Measurements from ENCODE around the gene OSBPL5.

The OSBPL5 gene

DNA sequence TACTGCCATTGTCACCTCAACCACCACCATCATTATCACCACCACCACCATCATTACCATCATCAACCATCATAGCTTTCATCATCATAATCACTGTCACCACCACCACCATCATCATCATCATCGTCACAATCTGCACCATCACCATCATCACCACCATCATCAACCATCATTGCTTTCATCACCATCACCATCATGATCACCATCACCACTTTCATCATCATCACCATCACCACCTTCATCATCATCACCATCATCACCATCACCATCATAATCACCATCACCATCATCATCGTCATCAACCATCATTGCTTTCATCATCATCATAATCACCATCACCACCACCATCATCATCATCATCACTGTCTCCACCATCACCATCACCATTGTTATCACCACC is 8.7 kb upstream of the OSBPL5 start:
- no peak for DNase-seq
- Histone ChIP-seq H3K27ac (ENCODE audit: low read depth, low read length) (no peak overlapping the region), H4K8ac (ENCODE audit: low read depth, low read length) (no peak overlapping the region), H3K4ac (ENCODE audit: low read depth, low read length) (no peak overlapping the region), H3K14ac (ENCODE audit: low read length) (no peak overlapping the region), H3K36me3 (ENCODE audit: control insufficient read depth in 1 of 2, insufficient read depth in 2 of 2, low read length in 2 of 2) (no peaks in the 10 kb centered on the region), H4K12ac (ENCODE audit: low read depth, low read length) (no peak overlapping the region), H3K79me2 (ENCODE audit: control insufficient read depth, insufficient read depth, low read length, poor library complexity) (no peaks in the 10 kb centered on the region), H4K91ac (ENCODE audit: low read depth, low read length) (no peak overlapping the region), H3K9ac (ENCODE audit: low read length) (no peak overlapping the region), H3K27me3 (ENCODE audit: insufficient read depth, low read length) (no peaks in the 10 kb centered on the region), H3K23ac (ENCODE audit: low read length) (no peak overlapping the region), H3K79me1 (ENCODE audit: low read length) (peaks cover 5% of the 10 kb centered on the region), H3K4me1 (ENCODE audit: control insufficient read depth in 1 of 2, insufficient read depth in 2 of 2, low read length in 2 of 2) (peaks cover 8 to 16% of the 10 kb centered on the region in 2 experiments), H2BK12ac (ENCODE audit: low read length) (no peak overlapping the region), H3K4me3 (ENCODE audit: low read depth, low read length) (no peak overlapping the region), H2AFZ (ENCODE audit: insufficient read depth, low read length, poor library complexity) (no peak overlapping the region), H2BK120ac (ENCODE audit: insufficient read depth, low read length, poor library complexity) (no peak overlapping the region), H3K18ac (ENCODE audit: low read length) (no peak overlapping the region), H3K9me3 (ENCODE audit: insufficient read depth, low read depth, low read length) (peaks cover 4% of the 10 kb centered on the region), H3K4me2 (ENCODE audit: low read length) (no peak overlapping the region), H2AK5ac (ENCODE audit: low read length) (no peak overlapping the region), H2BK5ac (ENCODE audit: low read depth, low read length, poor library complexity) (no peak overlapping the region)
- WGBS (ENCODE audit: extremely low coverage, insufficient coverage, insufficient read length): no CpG with 5 or more reads among the region's 2 CpGs

DNA sequence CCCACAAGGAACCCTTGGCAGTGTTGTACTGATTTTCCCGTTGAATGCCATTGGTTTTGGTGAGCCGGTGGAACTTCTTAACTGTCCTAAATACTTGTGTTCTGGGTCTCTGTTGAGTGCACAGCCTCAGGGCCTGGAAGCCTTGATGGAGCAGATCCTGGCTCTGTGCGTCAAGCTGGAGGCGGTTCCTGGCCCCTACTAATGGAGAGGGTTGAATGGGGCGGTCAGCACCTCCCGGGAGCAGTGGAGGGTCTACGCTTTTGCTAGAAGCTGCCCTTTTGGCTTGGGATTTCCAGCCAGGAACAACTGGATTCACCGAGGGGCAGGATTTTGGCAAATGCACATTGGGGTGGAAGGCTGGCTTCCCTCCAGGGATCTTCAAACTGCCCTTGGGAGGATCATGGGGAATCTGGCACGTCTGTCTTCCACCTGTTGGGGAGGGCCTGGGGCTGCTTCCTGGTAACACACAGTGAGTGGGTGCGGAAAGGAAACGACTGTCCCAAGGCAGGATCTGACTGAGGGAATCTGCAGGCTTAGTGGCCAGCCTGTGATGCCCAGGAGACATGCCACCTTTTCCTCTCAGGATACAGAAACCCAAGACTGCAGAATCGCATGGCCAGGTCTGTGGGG is 6.9 kb upstream of the OSBPL5 start:
- no peak overlapping the region for H2BK12ac ChIP-seq (ENCODE audit: low read length)
- no peak overlapping the region for H3K4ac ChIP-seq (ENCODE audit: low read depth, low read length)
- no peak overlapping the region for H2BK120ac ChIP-seq (ENCODE audit: insufficient read depth, low read length, poor library complexity)
- H3K36me3 ChIP-seq (ENCODE audit: control insufficient read depth in 1 of 2, insufficient read depth in 2 of 2, low read length in 2 of 2): no peaks in the 10 kb centered on the region
- no peak overlapping the region for H2BK5ac ChIP-seq (ENCODE audit: low read depth, low read length, poor library complexity)
- H3K9ac ChIP-seq (ENCODE audit: low read length): no peak overlapping the region
- no peaks in the 10 kb centered on the region for H3K27me3 ChIP-seq (ENCODE audit: insufficient read depth, low read length)
- H3K9me3 ChIP-seq (ENCODE audit: insufficient read depth, low read depth, low read length): peaks cover 4% of the 10 kb centered on the region
- H4K12ac ChIP-seq (ENCODE audit: low read depth, low read length): no peak overlapping the region
- no peaks in the 10 kb centered on the region for H3K79me2 ChIP-seq (ENCODE audit: control insufficient read depth, insufficient read depth, low read length, poor library complexity)
- no peak overlapping the region for H3K14ac ChIP-seq (ENCODE audit: low read length)
- no peak for DNase-seq
- peaks cover 8 to 13% of the 10 kb centered on the region in 2 experiments for H3K4me1 ChIP-seq (ENCODE audit: control insufficient read depth in 1 of 2, insufficient read depth in 2 of 2, low read length in 2 of 2)
- no peak overlapping the region for H3K4me3 ChIP-seq (ENCODE audit: low read depth, low read length)
- H2AFZ ChIP-seq (ENCODE audit: insufficient read depth, low read length, poor library complexity): no peak overlapping the region
- H3K18ac ChIP-seq (ENCODE audit: low read length): no peak overlapping the region
- WGBS (ENCODE audit: extremely low coverage, insufficient coverage, insufficient read length): no CpG with 5 or more reads among the region's 12 CpGs
- H4K8ac ChIP-seq (ENCODE audit: low read depth, low read length): no peak overlapping the region
- H3K4me2 ChIP-seq (ENCODE audit: low read length): no peak overlapping the region
- peaks cover 3% of the 10 kb centered on the region for H3K79me1 ChIP-seq (ENCODE audit: low read length)
- no peak overlapping the region for H4K91ac ChIP-seq (ENCODE audit: low read depth, low read length)
- H2AK5ac ChIP-seq (ENCODE audit: low read length): no peak overlapping the region
- H3K27ac ChIP-seq (ENCODE audit: low read depth, low read length): no peak overlapping the region
- H3K23ac ChIP-seq (ENCODE audit: low read length): no peak overlapping the region

DNA sequence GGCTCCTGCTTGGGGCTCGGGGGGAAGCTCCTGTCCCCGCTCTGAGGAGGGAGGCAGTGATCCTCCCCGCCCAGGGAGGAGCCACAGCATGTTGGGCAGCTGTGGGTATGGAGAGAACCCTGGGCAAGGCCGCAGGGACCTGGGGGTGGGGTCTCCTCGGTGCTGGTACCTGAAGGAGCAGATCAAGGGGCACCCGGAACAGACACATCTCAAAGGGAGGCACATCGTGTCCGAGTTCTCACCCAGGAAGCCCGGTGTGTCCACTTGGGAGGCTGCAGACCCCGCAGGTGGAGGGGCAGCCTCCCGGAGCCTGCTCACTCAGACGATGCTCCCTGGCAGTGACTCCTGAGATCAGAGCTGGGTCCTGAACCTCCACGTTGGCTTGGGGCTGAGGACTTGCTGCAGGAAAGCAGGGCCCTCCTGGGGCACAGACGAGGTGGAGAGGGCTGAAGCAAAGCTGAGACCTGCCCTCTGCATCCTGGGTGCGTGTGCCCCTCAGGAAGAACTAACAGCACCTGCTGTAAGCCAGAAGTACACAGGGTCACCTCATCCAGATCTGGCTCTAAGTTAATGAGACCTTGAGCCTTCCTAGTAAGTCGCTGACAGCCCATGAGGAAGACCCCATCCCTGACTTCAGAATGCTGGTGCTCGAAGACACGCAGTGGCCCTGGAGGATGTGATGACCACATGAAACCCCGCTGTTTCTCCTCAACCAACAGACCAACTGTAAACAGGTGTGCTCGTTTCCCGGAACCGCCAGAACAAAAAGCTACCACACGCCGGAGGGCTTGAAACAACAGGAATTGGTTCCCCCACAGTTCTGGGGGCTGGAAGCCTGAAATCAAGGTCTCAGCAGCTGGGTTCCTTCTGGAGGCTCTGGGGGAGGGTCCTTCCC is 5.9 kb upstream of the OSBPL5 start:
- no peak overlapping the region for H3K14ac ChIP-seq (ENCODE audit: low read length)
- no peak for DNase-seq
- no CpG with 5 or more reads among the region's 24 CpGs for WGBS (ENCODE audit: extremely low coverage, insufficient coverage, insufficient read length)
- H3K9ac ChIP-seq (ENCODE audit: low read length): no peak overlapping the region
- H4K91ac ChIP-seq (ENCODE audit: low read depth, low read length): no peak overlapping the region
- H3K9me3 ChIP-seq (ENCODE audit: insufficient read depth, low read depth, low read length): peaks cover 3% of the 10 kb centered on the region
- no peaks in the 10 kb centered on the region for H3K36me3 ChIP-seq (ENCODE audit: control insufficient read depth in 1 of 2, insufficient read depth in 2 of 2, low read length in 2 of 2)
- no peaks in the 10 kb centered on the region for H3K79me2 ChIP-seq (ENCODE audit: control insufficient read depth, insufficient read depth, low read length, poor library complexity)
- H3K4me2 ChIP-seq (ENCODE audit: low read length): no peak overlapping the region
- no peak overlapping the region for H3K27ac ChIP-seq (ENCODE audit: low read depth, low read length)
- no peak overlapping the region for H4K8ac ChIP-seq (ENCODE audit: low read depth, low read length)
- H3K79me1 ChIP-seq (ENCODE audit: low read length): peaks cover 3% of the 10 kb centered on the region
- H3K4me3 ChIP-seq (ENCODE audit: low read depth, low read length): no peak overlapping the region
- H4K12ac ChIP-seq (ENCODE audit: low read depth, low read length): no peak overlapping the region
- H2BK12ac ChIP-seq (ENCODE audit: low read length): no peak overlapping the region
- H3K4me1 ChIP-seq (ENCODE audit: control insufficient read depth in 1 of 2, insufficient read depth in 2 of 2, low read length in 2 of 2): peaks cover 8 to 13% of the 10 kb centered on the region in 2 experiments
- no peak overlapping the region for H2AFZ ChIP-seq (ENCODE audit: insufficient read depth, low read length, poor library complexity)
- H3K4ac ChIP-seq (ENCODE audit: low read depth, low read length): no peak overlapping the region
- H3K27me3 ChIP-seq (ENCODE audit: insufficient read depth, low read length): no peaks in the 10 kb centered on the region
- H3K18ac ChIP-seq (ENCODE audit: low read length): no peak overlapping the region
- H2BK120ac ChIP-seq (ENCODE audit: insufficient read depth, low read length, poor library complexity): no peak overlapping the region
- no peak overlapping the region for H2AK5ac ChIP-seq (ENCODE audit: low read length)
- H3K23ac ChIP-seq (ENCODE audit: low read length): no peak overlapping the region
- no peak overlapping the region for H2BK5ac ChIP-seq (ENCODE audit: low read depth, low read length, poor library complexity)

DNA sequence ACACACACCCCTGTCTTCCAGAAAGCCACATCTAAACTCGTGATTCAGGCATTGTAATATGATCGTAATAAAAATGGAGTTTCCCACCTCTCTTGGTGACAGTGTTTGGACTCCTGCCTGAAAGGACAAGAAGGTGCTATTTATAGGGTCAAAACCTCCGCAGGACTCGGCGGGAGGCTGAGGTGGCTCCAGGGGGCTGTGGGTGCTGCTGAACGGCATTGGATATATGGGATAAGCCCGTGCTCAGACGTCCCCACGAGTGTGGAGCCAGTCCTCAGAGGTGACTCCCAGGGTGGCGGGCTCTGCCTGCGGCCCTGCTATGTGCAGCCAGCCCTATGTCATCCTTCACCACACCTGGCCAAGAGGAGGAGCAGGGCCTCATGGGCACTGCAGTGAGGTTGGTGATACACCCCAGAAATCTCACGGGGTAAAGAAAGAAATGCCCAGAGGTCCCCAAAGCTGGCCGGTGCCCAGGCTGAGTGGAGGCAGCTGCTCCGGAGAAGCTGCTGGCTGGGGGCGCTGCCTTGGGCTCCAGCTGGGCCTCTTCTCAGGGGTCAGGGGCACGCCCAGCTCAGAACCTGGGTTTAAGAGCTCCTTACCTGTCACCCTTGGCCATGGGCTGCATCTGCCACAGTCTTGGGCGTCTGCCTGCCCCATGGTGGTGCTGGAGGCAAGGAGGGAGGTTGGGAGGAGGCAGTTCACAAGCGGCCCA is 5.1 kb upstream of the OSBPL5 start:
- no peak overlapping the region for H4K8ac ChIP-seq (ENCODE audit: low read depth, low read length)
- H3K4me1 ChIP-seq (ENCODE audit: control insufficient read depth in 1 of 2, insufficient read depth in 2 of 2, low read length in 2 of 2): peaks cover 11 to 16% of the 10 kb centered on the region in 2 experiments
- H2BK5ac ChIP-seq (ENCODE audit: low read depth, low read length, poor library complexity): no peak overlapping the region
- H3K27ac ChIP-seq (ENCODE audit: low read depth, low read length): no peak overlapping the region
- no peak overlapping the region for H4K91ac ChIP-seq (ENCODE audit: low read depth, low read length)
- no peak overlapping the region for H3K4me3 ChIP-seq (ENCODE audit: low read depth, low read length)
- H2BK12ac ChIP-seq (ENCODE audit: low read length): no peak overlapping the region
- H2AK5ac ChIP-seq (ENCODE audit: low read length): no peak overlapping the region
- H3K9ac ChIP-seq (ENCODE audit: low read length): no peak overlapping the region
- H3K4ac ChIP-seq (ENCODE audit: low read depth, low read length): no peak overlapping the region
- no peak overlapping the region for H3K18ac ChIP-seq (ENCODE audit: low read length)
- no peak overlapping the region for H4K12ac ChIP-seq (ENCODE audit: low read depth, low read length)
- peaks cover 3% of the 10 kb centered on the region for H3K79me1 ChIP-seq (ENCODE audit: low read length)
- peaks cover 1% of the 10 kb centered on the region for H3K9me3 ChIP-seq (ENCODE audit: insufficient read depth, low read depth, low read length)
- no peaks in the 10 kb centered on the region for H3K79me2 ChIP-seq (ENCODE audit: control insufficient read depth, insufficient read depth, low read length, poor library complexity)
- no peak overlapping the region for H2BK120ac ChIP-seq (ENCODE audit: insufficient read depth, low read length, poor library complexity)
- H3K36me3 ChIP-seq (ENCODE audit: control insufficient read depth in 1 of 2, insufficient read depth in 2 of 2, low read length in 2 of 2): no peaks in the 10 kb centered on the region
- WGBS (ENCODE audit: extremely low coverage, insufficient coverage, insufficient read length): no CpG with 5 or more reads among the region's 18 CpGs
- DNase-seq: no peak
- H3K23ac ChIP-seq (ENCODE audit: low read length): no peak overlapping the region
- no peak overlapping the region for H2AFZ ChIP-seq (ENCODE audit: insufficient read depth, low read length, poor library complexity)
- H3K27me3 ChIP-seq (ENCODE audit: insufficient read depth, low read length): no peaks in the 10 kb centered on the region
- H3K14ac ChIP-seq (ENCODE audit: low read length): no peak overlapping the region
- no peak overlapping the region for H3K4me2 ChIP-seq (ENCODE audit: low read length)
